T-helper 1 cell treated with Interleukin-12 subunit alpha and Interleukin-12 subunit beta and Interleukin-4 antibody, amounts not matched to agents 30 μg/mL and 1 μg/mL, for 36 hours (primary cell): ENCODE measurements around the gene RFC3.

Experiments used
- H3K27ac Mint-ChIP-seq: one replicate; pipeline ENCODE4 v1.8.0; 2021; ENCODE audit warnings: mild to moderate bottlenecking, mixed read lengths
- H3K27me3 Mint-ChIP-seq: one replicate; pipeline ENCODE4 v1.8.0; 2021; ENCODE audit warnings: low read depth, mixed read lengths
- H3K36me3 Mint-ChIP-seq: one replicate; pipeline ENCODE4 v1.8.0; 2021; ENCODE audit warnings: low read depth, mixed read lengths
- H3K4me1 Mint-ChIP-seq: one replicate; pipeline ENCODE4 v1.8.0; 2021; ENCODE audit warnings: low read depth, mixed read lengths
- H3K4me3 Mint-ChIP-seq: one replicate; pipeline ENCODE4 v1.8.0; 2021; ENCODE audit warnings: mild to moderate bottlenecking, moderate library complexity, mixed read lengths
- H3K9me3 Mint-ChIP-seq: one replicate; pipeline ENCODE4 v1.8.0; 2021; ENCODE audit warnings: mixed read lengths

Gene RFC3

DNA sequence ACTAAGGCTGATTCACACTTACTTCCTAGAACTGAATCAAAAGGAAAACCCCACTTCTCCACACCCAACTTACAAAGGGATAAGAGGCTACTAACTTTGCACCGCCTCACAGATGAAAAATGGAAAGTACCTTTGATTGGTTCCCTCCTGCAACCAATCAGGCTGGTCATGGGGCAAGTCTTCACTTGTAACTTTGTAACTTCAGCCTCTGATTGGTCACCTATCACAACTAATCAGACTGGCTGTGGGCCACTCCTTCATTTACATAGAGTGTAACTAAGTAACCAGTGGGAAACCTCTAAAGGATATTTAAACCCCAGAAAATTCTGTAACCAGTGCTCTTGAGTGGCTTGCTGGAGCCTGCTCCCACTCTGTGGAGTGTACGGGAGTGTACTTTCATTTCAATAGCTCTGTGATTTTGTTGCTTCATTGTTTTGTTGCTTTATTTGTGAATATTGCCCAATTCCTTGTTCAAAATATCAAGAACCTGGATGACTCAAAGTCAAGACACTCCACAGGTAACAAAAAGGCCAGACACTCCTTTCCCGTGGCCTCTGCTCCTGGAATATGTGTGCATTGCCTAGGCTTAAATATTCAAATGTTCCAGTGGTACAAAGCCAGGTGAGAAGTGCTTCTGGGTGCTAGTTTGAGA is 50.5 kb downstream of the RFC3 start:
- Mint-ChIP-seq H3K4me1 (no peaks in the 10 kb centered on the region), H3K9me3 (no peaks in the 10 kb centered on the region), H3K4me3 (no peak overlapping the region), H3K27me3 (no peaks in the 10 kb centered on the region), H3K36me3 (peaks cover 5% of the 10 kb centered on the region), H3K27ac (no peak overlapping the region)

DNA sequence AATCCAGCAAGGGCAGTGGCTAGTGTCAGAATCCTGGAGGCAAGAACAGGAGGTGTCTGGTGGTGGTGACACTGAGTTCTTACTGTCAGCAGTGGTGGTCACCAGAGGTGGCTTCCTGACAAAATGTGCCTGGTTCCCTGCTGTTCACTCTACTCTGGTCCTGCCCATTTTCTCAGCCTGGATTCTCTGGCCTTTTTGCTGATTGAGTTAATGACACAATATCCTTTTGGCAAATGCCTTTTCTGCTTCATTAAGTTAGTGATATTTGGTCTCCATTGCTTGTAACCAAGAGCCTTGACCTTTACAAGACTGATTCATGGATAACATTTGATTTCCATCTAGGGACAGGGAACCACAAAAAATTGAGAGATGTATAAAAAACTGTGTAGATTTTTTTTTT is 51.1 kb downstream of the RFC3 start:
- Mint-ChIP-seq H3K36me3 (peaks cover 5% of the 10 kb centered on the region), H3K27me3 (no peaks in the 10 kb centered on the region), H3K4me3 (no peak overlapping the region), H3K4me1 (no peaks in the 10 kb centered on the region), H3K27ac (no peak overlapping the region), H3K9me3 (no peaks in the 10 kb centered on the region)

DNA sequence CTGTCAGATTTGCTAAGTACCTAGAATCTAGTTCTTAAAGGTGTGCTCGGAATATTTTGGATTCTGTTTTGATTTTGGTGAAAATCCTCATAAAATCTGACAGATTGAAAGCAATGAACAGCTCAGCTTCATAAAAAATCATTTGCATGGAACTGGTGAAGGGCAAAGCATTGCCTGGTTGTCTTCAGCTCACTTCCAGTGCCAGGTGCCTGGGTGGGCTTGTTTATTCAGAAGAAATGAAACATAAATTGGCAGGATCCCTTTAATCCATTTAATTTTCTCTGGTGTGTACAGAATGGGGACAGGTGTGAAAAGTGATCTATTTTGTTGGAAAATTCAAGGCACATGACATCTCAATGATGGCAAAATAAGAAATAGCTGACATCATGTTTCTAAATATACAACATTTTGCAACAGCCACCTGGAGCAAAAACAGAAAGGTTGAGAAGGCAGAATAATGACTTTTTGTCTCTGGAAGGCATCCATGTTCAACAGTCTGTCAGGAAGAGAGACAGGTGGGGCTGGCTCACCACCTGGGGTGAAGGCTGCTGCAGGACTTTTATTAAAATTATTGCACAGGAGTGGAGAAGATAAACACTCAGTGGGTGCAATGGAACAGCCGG is 52.2 kb downstream of the RFC3 start:
- Mint-ChIP-seq H3K4me3 (no peak overlapping the region), H3K27ac (no peak overlapping the region), H3K4me1 (no peaks in the 10 kb centered on the region), H3K36me3 (peaks cover 5% of the 10 kb centered on the region), H3K9me3 (no peaks in the 10 kb centered on the region), H3K27me3 (no peaks in the 10 kb centered on the region)

DNA sequence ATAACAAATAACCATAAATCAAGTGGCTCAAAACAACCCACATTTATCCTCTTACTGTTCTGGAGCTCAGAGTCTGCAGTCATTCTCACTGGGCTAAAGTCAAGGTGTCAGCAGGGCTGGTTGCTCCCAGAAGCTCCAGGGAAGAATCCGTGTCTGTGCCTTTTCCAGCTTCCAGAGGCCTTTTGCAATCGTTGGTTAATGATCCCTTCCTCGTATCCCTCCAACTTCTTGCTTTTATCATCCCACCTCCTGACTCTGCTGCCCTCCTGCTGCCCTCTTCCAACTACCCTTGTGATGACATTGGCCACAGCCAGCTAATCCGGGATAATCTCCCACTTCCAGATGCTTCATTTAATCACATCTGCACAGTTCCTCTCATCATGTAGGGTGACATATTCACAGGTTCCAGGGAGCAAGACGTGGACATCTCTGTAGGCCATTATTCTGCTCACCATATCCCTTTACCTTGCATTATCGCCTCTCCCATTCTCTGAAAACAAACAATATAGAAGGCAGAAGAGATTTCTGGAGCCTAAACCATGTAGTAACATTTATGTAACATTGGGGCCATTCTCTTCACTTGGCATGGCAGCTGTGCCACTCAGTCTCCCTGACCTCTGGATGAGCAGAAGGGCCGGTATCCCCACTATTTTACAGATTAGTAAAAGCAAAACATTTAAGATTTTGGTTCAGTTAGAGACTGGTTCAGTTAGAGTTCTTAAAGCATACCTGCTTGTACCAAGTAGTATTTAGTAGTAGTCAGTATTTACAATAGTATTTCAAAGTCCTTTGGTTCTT is 53.5 kb downstream of the RFC3 start:
- Mint-ChIP-seq H3K27me3 (no peaks in the 10 kb centered on the region), H3K4me3 (no peak overlapping the region), H3K9me3 (no peaks in the 10 kb centered on the region), H3K36me3 (peaks cover 5% of the 10 kb centered on the region), H3K27ac (no peak overlapping the region), H3K4me1 (no peaks in the 10 kb centered on the region)

DNA sequence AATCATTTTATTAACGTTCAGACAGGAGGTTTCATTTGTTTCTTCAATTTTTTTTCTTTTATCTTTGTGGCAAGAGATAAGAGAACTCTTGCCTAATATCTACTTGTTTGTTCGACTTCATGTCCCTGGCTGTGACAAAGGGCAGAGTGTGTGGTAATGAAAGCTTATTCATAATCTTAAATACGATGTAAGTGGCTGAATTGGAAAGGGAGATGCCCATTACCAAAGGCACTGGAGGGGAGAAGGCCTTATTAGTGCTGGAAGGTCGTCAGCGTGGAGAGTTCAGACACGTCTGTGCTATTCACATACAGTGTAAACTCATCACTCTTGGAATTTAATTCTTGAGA is 54.0 kb downstream of the RFC3 start:
- Mint-ChIP-seq H3K36me3 (peaks cover 5% of the 10 kb centered on the region), H3K27me3 (no peaks in the 10 kb centered on the region), H3K4me1 (no peaks in the 10 kb centered on the region), H3K9me3 (no peaks in the 10 kb centered on the region), H3K27ac (no peak overlapping the region), H3K4me3 (no peak overlapping the region)

DNA sequence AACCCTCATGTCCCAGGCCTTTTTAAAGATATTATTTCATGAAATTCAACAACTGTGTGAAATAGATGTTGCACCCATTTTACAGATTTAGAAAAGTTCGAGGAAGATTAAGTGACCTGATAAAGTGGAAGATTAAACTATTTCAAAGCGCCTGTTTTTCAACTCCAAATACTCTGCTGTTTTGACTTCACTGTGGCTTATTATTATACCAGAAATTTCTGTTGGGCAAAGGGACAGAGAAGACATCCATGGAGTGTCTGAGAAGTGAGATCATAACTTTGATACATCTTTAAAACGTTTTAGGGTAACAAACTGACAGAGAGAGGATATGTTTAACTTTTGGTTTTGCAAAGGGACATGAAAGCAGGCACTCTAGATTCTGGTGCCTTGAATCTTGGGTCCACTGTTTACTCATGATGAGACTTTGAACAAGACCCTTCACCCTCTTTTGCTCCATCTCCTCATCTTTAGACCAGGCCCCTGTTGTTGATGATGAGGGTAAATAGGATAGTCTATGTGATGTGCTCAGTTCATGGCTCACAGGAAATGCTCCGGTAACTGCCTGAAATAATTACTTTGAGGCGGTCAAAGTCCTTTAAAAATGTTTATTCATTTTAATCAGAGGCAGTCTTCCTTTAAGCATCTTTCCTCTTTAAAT is 55.4 kb downstream of the RFC3 start:
- no peak overlapping the region for H3K27ac Mint-ChIP-seq
- H3K36me3 Mint-ChIP-seq = peaks cover 5% of the 10 kb centered on the region
- no peaks in the 10 kb centered on the region for H3K9me3 Mint-ChIP-seq
- no peaks in the 10 kb centered on the region for H3K4me1 Mint-ChIP-seq
- H3K27me3 Mint-ChIP-seq = no peaks in the 10 kb centered on the region
- H3K4me3 Mint-ChIP-seq = no peak overlapping the region

DNA sequence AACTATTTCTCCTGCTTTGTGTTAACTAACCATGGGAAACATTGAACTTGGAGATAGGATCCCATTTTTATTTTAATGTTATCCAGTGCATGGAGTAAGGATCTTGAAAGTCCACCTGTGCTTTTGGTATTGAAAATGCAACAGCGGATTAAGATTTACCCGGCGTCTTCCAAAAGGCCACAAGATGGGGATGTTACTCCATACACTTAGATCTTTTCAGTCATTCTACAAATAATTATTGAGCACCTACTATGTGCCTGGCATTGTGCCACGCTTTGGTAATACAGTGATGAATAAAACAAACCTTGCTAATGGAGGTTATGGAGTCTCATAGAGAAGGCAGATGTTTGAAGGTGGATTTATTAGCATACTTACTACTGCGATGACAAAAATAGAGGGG is 56.9 kb downstream of the RFC3 start:
- Mint-ChIP-seq H3K27me3 (no peaks in the 10 kb centered on the region), H3K9me3 (no peaks in the 10 kb centered on the region), H3K4me1 (no peaks in the 10 kb centered on the region), H3K4me3 (no peak overlapping the region), H3K36me3 (peaks cover 2% of the 10 kb centered on the region), H3K27ac (no peak overlapping the region)

DNA sequence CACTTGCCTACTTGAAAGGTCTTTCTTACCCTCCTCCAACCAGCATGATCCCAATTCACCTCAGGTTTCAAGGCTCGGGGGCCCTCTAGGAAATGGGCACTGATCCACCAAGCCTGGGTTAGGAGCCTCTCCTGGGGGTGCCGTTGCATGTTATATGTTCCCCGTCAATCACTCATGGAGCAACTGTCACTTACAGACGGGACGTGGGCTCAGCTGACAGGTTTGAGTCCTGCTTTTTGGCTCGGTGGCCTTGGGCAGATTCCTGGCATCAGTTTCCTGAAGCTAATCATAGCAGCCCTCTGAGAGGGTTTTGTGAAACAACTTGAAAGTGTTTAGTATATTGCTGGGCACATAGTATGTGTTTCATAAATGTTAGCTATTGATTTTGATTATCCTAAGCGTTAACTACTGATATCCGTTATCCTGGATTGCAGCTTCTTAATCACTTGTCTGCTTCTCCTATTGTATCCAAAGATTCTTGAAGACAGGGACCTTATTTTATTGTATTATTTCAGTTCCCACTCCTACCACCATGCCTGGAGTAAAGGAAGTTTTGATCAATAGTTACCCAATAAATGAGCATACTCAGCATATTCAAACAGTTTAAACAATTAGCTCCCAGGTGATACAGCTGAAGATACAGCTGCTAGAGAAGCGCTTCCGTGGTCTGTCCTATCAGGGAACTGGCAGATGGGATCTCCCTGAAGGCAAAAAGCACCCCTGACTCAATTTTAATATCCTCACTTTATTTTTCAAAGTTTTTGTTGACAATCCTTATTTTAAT is 57.9 kb downstream of the RFC3 start:
- H3K9me3 Mint-ChIP-seq = no peaks in the 10 kb centered on the region
- H3K27me3 Mint-ChIP-seq = no peaks in the 10 kb centered on the region
- no peak overlapping the region for H3K4me3 Mint-ChIP-seq
- H3K4me1 Mint-ChIP-seq = no peaks in the 10 kb centered on the region
- H3K36me3 Mint-ChIP-seq = peaks cover 2% of the 10 kb centered on the region
- no peak overlapping the region for H3K27ac Mint-ChIP-seq

DNA sequence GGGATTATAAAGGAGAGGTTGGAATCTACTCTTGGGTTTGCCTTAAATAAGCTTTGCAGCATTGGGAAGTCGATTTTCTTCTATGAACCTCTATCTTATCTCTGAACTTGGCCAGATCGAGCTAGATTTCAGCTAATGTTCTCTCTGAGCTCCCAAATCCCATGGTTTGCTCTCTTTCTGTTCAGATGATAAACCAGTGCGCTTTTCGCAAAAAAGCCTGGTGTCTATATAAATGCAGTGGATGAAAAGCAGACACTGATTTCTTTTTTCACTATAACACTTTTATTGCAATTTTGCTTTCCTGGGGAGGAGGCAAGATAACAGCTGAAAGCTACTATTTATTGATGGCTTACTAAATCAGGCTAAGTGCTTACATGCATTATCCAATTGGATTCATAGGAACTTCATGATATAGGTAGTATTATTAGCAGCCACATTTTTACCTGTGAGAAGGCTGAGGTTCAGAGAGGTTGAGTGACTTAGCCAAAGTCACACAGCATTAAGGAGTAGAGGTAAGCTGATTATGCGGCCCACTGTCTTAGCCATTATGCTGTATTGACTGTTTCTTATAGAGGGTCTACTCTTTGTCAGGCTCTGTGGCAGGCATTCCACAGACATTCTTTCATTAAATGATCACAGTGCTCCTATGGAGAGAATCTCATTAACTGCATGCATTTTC is 58.9 kb downstream of the RFC3 start:
- H3K36me3 Mint-ChIP-seq = no peaks in the 10 kb centered on the region
- H3K4me3 Mint-ChIP-seq = no peak overlapping the region
- no peaks in the 10 kb centered on the region for H3K9me3 Mint-ChIP-seq
- no peaks in the 10 kb centered on the region for H3K27me3 Mint-ChIP-seq
- H3K27ac Mint-ChIP-seq = no peak overlapping the region
- H3K4me1 Mint-ChIP-seq = no peaks in the 10 kb centered on the region

DNA sequence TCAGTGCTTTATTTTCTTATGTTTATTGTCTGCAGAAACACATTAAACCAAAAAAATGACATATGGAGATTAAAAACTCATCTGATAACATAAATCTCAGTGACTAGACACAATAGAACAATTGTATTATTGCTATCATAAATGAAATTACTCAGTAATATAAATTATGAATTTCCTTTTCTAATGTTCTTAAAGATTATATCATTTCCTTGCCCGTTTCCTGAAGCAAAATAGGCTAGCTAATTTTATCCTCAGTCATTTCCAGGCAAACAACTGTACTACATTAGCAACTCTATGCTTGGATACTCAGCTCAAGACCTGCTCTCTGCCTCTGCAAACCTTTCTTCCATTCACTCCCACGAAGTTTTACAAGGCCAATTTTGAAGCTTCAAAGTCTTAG is 61.2 kb downstream of the RFC3 start:
- Mint-ChIP-seq H3K27ac (no peak overlapping the region), H3K4me3 (no peak overlapping the region), H3K9me3 (no peaks in the 10 kb centered on the region), H3K4me1 (no peaks in the 10 kb centered on the region), H3K27me3 (no peaks in the 10 kb centered on the region), H3K36me3 (peaks cover under 1% of the 10 kb centered on the region)

DNA sequence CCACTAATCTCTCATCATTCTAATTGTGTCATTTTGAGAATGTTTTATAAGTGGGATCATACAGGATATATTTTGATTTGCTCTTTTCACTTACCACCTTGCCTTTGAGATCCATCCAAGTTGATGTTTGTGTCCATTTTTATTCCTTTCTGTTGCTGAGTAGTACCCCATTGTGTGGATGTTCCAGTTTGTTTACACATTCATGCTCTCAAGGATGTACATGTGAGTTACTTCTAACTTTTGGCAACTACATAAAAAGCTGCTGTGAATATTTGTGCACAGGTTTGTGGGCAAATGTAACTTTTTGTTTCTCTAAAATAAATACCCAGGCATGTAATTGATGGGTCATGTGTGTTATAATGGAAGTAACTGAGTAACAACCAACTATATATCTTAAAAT is 64.9 kb downstream of the RFC3 start:
- Mint-ChIP-seq H3K27me3 (no peaks in the 10 kb centered on the region), H3K36me3 (peaks cover 2% of the 10 kb centered on the region), H3K4me3 (no peak overlapping the region), H3K4me1 (no peaks in the 10 kb centered on the region), H3K27ac (no peak overlapping the region), H3K9me3 (no peaks in the 10 kb centered on the region)

DNA sequence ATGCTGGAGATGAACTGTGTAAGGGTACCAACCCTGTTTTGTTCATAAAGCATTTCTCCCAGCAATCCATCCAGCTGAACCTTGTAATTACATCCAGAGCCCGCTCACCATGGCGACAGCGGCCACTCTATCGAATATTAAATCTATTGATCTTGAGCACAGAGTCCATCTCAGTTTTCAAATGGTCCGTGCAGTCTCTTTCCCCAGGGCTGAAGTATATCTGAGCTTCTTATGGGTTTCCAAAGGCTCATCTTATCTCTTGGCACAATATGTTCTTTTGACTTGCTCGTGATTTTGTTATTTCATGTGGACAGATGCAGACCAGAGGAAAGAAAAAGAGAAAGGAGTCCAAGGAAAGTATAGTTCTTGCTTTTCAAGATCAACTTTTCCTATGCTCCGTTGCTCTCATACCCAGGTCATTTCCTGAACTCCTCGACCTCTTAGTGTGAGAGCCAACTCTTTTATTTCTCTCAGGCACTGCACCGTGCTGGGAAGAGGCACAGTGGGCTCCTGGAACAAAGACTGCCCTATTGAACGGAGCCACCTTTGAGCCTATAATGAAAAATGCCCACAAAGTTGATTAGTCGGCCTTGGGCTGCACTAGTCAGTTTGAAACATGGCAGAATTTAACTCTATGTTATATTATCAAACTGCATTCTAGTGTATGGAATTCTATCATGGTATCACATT is 66.7 kb downstream of the RFC3 start:
- Mint-ChIP-seq H3K9me3 (no peaks in the 10 kb centered on the region), H3K36me3 (peaks cover 2% of the 10 kb centered on the region), H3K4me1 (no peaks in the 10 kb centered on the region), H3K27me3 (no peaks in the 10 kb centered on the region), H3K27ac (no peak overlapping the region), H3K4me3 (no peak overlapping the region)
